A549 (cell line): ENCODE measurements around the gene ASTE1. TPM values are rescaled to one million over a fixed set of nuclear protein-coding genes. Genes with fewer than 3 reads are reported as not detected.

Experiments
- ATAC-seq, 2 experiments: fragments of 200-7000 bp in 1 of 2; fragments of >200 bp in 1 of 2; cut with Nextera tagmentation in 1 of 2; cut with Tn5 transposase in 1 of 2; 3 replicates each; pipeline versions ENCODE4 v1.8.0 to v1.9.1; 2018 to 2020; ENCODE audit warnings: mild to moderate bottlenecking in 1 of 2, moderate library complexity in 1 of 2
- CTCF ChIA-PET: fragments of 300-600 bp; sonication (Branson Sonifier 250); formaldehyde crosslinking; extraction: SDS; loops from one replicate; lab custom pipeline; 2021; ENCODE audit warnings: antibody characterized with exemption, inconsistent platforms; lab: Yijun Ruan, JAX
- POLR2A ChIA-PET: fragments of 350-600 bp; formaldehyde crosslinking; extraction: SDS; loops from one replicate; lab custom pipeline; 2021; ENCODE audit warnings: antibody characterized with exemption, inconsistent platforms; lab: Yijun Ruan, JAX
- DNase-seq, 2 experiments: peaks; one replicate each; pipeline versions ENCODE4 v3.0.0 to v3.0.0-alpha.2; 2011 to 2016; ENCODE audit warnings: low read depth in 1 of 2, low spot score in 1 of 2
- FAIRE-seq: peaks from 2 replicates; lab custom pipeline; 2011; peaks lifted over from hg19 to GRCh38; lab: Jason Lieb, UNC
- H3K27ac ChIP-seq, 2 experiments: fragments of >200 bp; sonication (Bioruptor Twin); formaldehyde crosslinking; 3 replicates each; pipeline ENCODE4 v1.5.1; 2016 to 2017
- H3K4me1 ChIP-seq: fragments of >200 bp; sonication (Bioruptor Twin); formaldehyde crosslinking; 3 replicates; pipeline ENCODE4 v1.6.1; 2016
- H3K4me2 ChIP-seq: fragments of >200 bp; sonication (Bioruptor Twin); formaldehyde crosslinking; 3 replicates; pipeline ENCODE4 v1.6.1; 2016
- H3K4me3 ChIP-seq: fragments of >200 bp; sonication (Bioruptor Twin); formaldehyde crosslinking; 3 replicates; pipeline ENCODE4 v1.5.1; 2016
- H3K9me3 ChIP-seq: fragments of >200 bp; sonication (Bioruptor Twin); formaldehyde crosslinking; 3 replicates; pipeline ENCODE4 v1.6.1; 2016
- BCL3 ChIP-seq: fragments of >200 bp; sonication (Bioruptor Twin); formaldehyde crosslinking; IDR thresholded peaks from 3 replicates; pipeline ENCODE4 v1.6.1; 2016
- BHLHE40 ChIP-seq: IDR thresholded peaks from 2 replicates; pipeline ENCODE4 v1.6.1; 2012; ENCODE audit warnings: low read depth, low read length, inconsistent platforms
- CEBPB ChIP-seq, 2 experiments: fragments of >200 bp in 1 of 2; sonication (Bioruptor Twin) in 1 of 2; formaldehyde crosslinking in 1 of 2; IDR thresholded peaks; 2 replicates each; pipeline ENCODE4 v1.6.1; 2012 to 2016
- CHD2 ChIP-seq: fragments of 150-350 bp; IDR thresholded peaks from 2 replicates; pipeline ENCODE4 v1.6.1; 2014; ENCODE audit warnings: low read length; ENCODE audit not compliant: partially characterized antibody
- CHD4 ChIP-seq: fragments of 200-600 bp; sonication (generic); IDR thresholded peaks from 2 replicates; pipeline ENCODE4 v1.6.1; 2016; ENCODE audit warnings: antibody characterized with exemption, mild to moderate bottlenecking, borderline replicate concordance
- EP300 ChIP-seq, 2 experiments: fragments of >200 bp; sonication (Bioruptor Twin); formaldehyde crosslinking; IDR thresholded peaks; 2 replicates in 1 of 2; 3 replicates in 1 of 2; pipeline ENCODE4 v1.6.1; 2016 to 2017
- ESRRA ChIP-seq: fragments of 150-350 bp; IDR thresholded peaks from 2 replicates; pipeline ENCODE4 v1.6.1; 2014; ENCODE audit warnings: mild to moderate bottlenecking, low read length, borderline replicate concordance
- FOSL2 ChIP-seq, 2 experiments: fragments of 450-650 bp in 1 of 2; fragments of >200 bp in 1 of 2; sonication (Bioruptor Twin) in 1 of 2; formaldehyde crosslinking; IDR thresholded peaks; 2 replicates each; pipeline versions ENCODE4 v1.5.0 to v1.6.1; 2016 to 2020; ENCODE audit warnings: mild to moderate bottlenecking in 1 of 2, moderate library complexity in 1 of 2
- FOXS1 ChIP-seq: fragments of 250-450 bp; sonication (Bioruptor Pico); IDR thresholded peaks from 2 replicates; pipeline ENCODE4 v1.5.0; 2020; ENCODE audit warnings: mild to moderate bottlenecking, moderate library complexity
- GATA3 ChIP-seq: IDR thresholded peaks from 2 replicates; pipeline ENCODE4 v1.6.1; 2012; ENCODE audit warnings: borderline replicate concordance
- HEYL ChIP-seq: fragments of 250-450 bp; sonication (Bioruptor Pico); IDR thresholded peaks from 2 replicates; pipeline ENCODE4 v1.8.0; 2021; ENCODE audit warnings: mild to moderate bottlenecking, moderate library complexity
- HOXA7 ChIP-seq: fragments of 250-450 bp; sonication (Bioruptor Pico); IDR thresholded peaks from 2 replicates; pipeline ENCODE4 v1.5.0; 2020; ENCODE audit warnings: mild to moderate bottlenecking, moderate library complexity
- JUN ChIP-seq, 2 experiments: fragments of >200 bp; sonication (Bioruptor Twin); formaldehyde crosslinking; IDR thresholded peaks; 2 replicates in 1 of 2; 3 replicates in 1 of 2; pipeline ENCODE4 v1.6.1; 2016 to 2017
- JUNB ChIP-seq: fragments of >200 bp; sonication (Bioruptor Twin); formaldehyde crosslinking; IDR thresholded peaks from 2 replicates; pipeline ENCODE4 v1.6.1; 2016
- MAZ ChIP-seq: fragments of 150-350 bp; IDR thresholded peaks from 2 replicates; pipeline ENCODE4 v1.6.1; 2014; ENCODE audit warnings: antibody characterized with exemption, low read depth, low read length, borderline replicate concordance
- NPAS2 ChIP-seq: fragments of 250-450 bp; sonication (Bioruptor Pico); IDR thresholded peaks from 2 replicates; pipeline ENCODE4 v1.8.0; 2022; ENCODE audit warnings: mild to moderate bottlenecking, moderate library complexity, borderline replicate concordance
- NR3C1 ChIP-seq: fragments of >200 bp; sonication (Bioruptor Twin); formaldehyde crosslinking; IDR thresholded peaks from 3 replicates; pipeline ENCODE4 v1.6.1; 2017
- PBX3 ChIP-seq: IDR thresholded peaks from 2 replicates; pipeline ENCODE4 v1.6.1; 2012
- PHF8 ChIP-seq: fragments of 200-600 bp; sonication (generic); IDR thresholded peaks from 2 replicates; pipeline ENCODE4 v1.6.1; 2016; ENCODE audit warnings: low read depth, mild to moderate bottlenecking, antibody characterized with exemption, moderate library complexity, borderline replicate concordance
- RCOR1 ChIP-seq: fragments of 150-350 bp; IDR thresholded peaks from 2 replicates; pipeline ENCODE4 v1.6.1; 2014; ENCODE audit warnings: antibody characterized with exemption, low read length, low read depth
- RFX5 ChIP-seq: fragments of 450-650 bp; IDR thresholded peaks from 2 replicates; pipeline ENCODE4 v1.7.1; 2014; ENCODE audit warnings: antibody characterized with exemption, mild to moderate bottlenecking, moderate library complexity
- RNF2 ChIP-seq: fragments of 200-600 bp; sonication (generic); IDR thresholded peaks from 2 replicates; pipeline ENCODE4 v1.6.1; 2016; ENCODE audit warnings: low read depth, mild to moderate bottlenecking, antibody characterized with exemption, moderate library complexity, borderline replicate concordance
- SMC3 ChIP-seq: fragments of >200 bp; sonication (Bioruptor Twin); formaldehyde crosslinking; IDR thresholded peaks from 3 replicates; pipeline ENCODE4 v1.6.1; 2018; ENCODE audit warnings: inconsistent platforms
- TP53 ChIP-seq: fragments of 250-450 bp; sonication (Bioruptor Pico); IDR thresholded peaks from 2 replicates; pipeline ENCODE4 v1.5.0; 2021; ENCODE audit warnings: mild to moderate bottlenecking, moderate library complexity
- USF2 ChIP-seq: fragments of 450-650 bp; IDR thresholded peaks from 2 replicates; pipeline ENCODE4 v1.6.1; 2014; ENCODE audit warnings: antibody characterized with exemption
- ZC3H11A ChIP-seq: fragments of 450-650 bp; IDR thresholded peaks from 2 replicates; pipeline ENCODE4 v1.6.1; 2014; ENCODE audit warnings: antibody characterized with exemption, mild to moderate bottlenecking
- ZSCAN20 ChIP-seq: fragments of 250-450 bp; sonication (Bioruptor Pico); IDR thresholded peaks from 2 replicates; pipeline ENCODE4 v1.8.0; 2022; ENCODE audit warnings: mild to moderate bottlenecking, moderate library complexity
- WGBS: methylation state at CpG from one replicate; pipeline ENCODE4 v1.1.6; 2017; ENCODE audit errors: missing lambda C conversion rate; 5-methylcytosine and 5-hydroxymethylcytosine counted together
- polyA plus RNA-seq, 4 experiments: library from polyadenylated mRNA; depleted of rRNA in 3 of 4; stranded (reverse); fragments of >200 nt; fragmentation: RNase III in 1 of 4; extraction: RNeasy Plus Mini Kit Qiagen cat#74134 plus additional on column Dnase treatment in 1 of 4; gene quantifications; 2 replicates in 3 of 4; 3 replicates in 1 of 4; pipeline ENCODE4 v1.2.3, GENCODE V29; 2011 to 2017
- TF ChIP-seq, protein P1 (sequence below): IDR thresholded peaks from 2 replicates; pipeline ENCODE4 v1.6.1; 2012
- TF ChIP-seq, protein P2 (sequence below): IDR thresholded peaks from 2 replicates; pipeline ENCODE4 v1.6.1; 2012; ENCODE audit warnings: low read depth, borderline replicate concordance

The ASTE1 gene
- polyA plus RNA-seq, 2 of the 4 experiments (the other 2 are of a cell fraction), result 3.6 to 6.9 TPM

DNA sequence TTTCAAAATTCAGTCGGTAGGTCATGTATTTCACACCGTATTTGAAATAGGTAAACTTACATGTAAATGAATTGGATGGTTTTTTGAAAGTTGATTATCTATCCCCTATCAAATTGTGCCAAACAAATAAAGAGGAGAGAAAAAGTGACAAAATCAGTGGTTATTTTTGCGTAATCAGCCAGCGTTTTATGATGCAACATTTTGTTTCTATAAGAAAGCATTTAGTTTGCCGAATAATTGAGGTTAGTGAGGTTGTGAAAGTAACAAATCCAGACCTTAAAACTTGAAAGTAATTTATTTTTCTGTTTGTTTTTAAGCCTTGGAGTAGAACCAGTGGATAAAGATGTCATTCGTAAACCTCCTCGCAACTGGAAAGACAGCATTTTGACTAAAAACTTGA, 29.3 kb downstream of the ASTE1 start:
- Histone ChIP-seq H3K4me3 (no peak overlapping the region), H3K9me3 (no peaks in the 10 kb centered on the region), H3K4me2 (no peak overlapping the region), H3K4me1 (no peaks in the 10 kb centered on the region), H3K27ac (no peak overlapping the region)
- WGBS, result 90% methylated on average over 7 of the region's 7 CpGs
- no peak for FAIRE-seq
- ChIA-PET CTCF (no interaction called here), POLR2A (no interaction called here)
- ATAC-seq, result no peak
- no peak for DNase-seq
- TF ChIP-seq BHLHE40 (no peak), HEYL (CRISPR knock-in tag) (no peak), SMC3 (no peak), CHD4 (no peak), ZC3H11A (no peak), FOXS1 (CRISPR knock-in tag) (no peak), TP53 (CRISPR knock-in tag) (no peak), ZSCAN20 (CRISPR knock-in tag) (no peak), NR3C1 (no peak), GATA3 (no peak), RNF2 (no peak), RFX5 (no peak), PHF8 (no peak), JUNB (no peak), CEBPB (IDR thresholded peaks at IDR 0.05) (no peak), EP300 (IDR thresholded peaks at IDR 0.05) (no peak), JUN (IDR thresholded peaks at IDR 0.05) (no peak)
- TF ChIP-seq, protein P1, sequence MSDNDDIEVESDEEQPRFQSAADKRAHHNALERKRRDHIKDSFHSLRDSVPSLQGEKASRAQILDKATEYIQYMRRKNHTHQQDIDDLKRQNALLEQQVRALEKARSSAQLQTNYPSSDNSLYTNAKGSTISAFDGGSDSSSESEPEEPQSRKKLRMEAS, result no peak

DNA sequence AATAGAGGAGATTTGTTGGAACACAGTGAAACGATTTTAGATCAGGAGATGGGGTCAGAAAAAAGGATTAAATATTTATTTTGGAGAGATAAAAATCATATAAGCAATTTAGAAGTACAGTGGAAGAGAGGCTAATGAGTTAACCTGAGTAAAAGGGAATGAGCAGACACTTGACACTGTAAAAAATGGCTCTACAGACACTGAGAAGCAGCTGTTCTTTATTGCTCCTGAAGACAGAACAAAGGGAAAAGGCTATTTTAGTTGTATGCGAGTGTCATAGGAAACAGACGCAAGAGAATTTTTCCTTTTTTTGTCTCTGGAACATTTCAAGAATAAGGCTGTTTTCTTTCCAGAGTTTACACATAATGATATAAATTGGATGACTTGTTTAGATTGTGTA, 34.3 kb downstream of the ASTE1 start:
- POLR2A ChIA-PET, result no interaction called here
- Histone ChIP-seq H3K4me3 (no peak overlapping the region), H3K27ac (no peak overlapping the region), H3K4me2 (no peak overlapping the region), H3K4me1 (no peaks in the 10 kb centered on the region), H3K9me3 (no peaks in the 10 kb centered on the region)
- TF ChIP-seq PBX3, result no peak
- TF ChIP-seq HOXA7 (CRISPR knock-in tag), result no peak
- WGBS, result 78% methylated on average over 3 of the region's 3 CpGs
- CTCF ChIA-PET, result interaction anchor here (0.7 kb wide), 1 partner anchor 17 kb away, joined by 4 read pairs; no protein-coding TSS in a partner anchor
- DNase-seq, result no peak
- FAIRE-seq, result no peak
- no peak for ATAC-seq

DNA sequence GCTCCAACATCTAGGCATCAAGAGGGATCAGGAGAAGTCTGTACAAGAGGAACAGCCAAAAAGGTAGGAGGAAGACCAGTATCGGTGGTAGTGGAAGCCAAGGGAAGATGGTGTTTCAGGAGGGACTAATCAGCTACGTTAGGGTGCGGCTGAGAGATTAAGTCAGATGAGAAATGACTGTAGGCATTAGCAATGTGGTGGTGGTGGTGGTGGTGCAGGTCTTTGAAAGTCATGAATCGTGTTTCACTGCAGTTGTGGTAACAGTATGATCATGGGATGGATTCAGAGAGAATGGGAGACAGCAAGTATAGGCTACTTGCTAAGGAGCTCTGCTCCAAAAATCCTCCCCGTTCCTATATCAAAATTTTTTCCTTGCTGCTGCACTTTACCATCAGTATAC, 35.5 kb downstream of the ASTE1 start:
- Histone ChIP-seq H3K4me3 (no peak overlapping the region), H3K27ac (no peak overlapping the region), H3K4me1 (no peaks in the 10 kb centered on the region), H3K9me3 (no peaks in the 10 kb centered on the region), H3K4me2 (no peak overlapping the region)
- ChIA-PET CTCF (no interaction called here), POLR2A (no interaction called here)
- WGBS, result 92% methylated on average over 5 of the region's 5 CpGs
- TF ChIP-seq PBX3 (no peak), ESRRA (no peak), CHD2 (no peak), NPAS2 (CRISPR knock-in tag) (no peak), ZC3H11A (no peak), RCOR1 (no peak), MAZ (no peak), HOXA7 (CRISPR knock-in tag) (no peak), USF2 (no peak), RFX5 (no peak), BCL3 (no peak), FOSL2 (IDR thresholded peaks at IDR 0.05) (no peak), FOSL2 (CRISPR knock-in tag; IDR thresholded peaks at IDR 0.05) (no peak), ZSCAN20 (CRISPR knock-in tag) (no peak)
- TF ChIP-seq, protein P2, sequence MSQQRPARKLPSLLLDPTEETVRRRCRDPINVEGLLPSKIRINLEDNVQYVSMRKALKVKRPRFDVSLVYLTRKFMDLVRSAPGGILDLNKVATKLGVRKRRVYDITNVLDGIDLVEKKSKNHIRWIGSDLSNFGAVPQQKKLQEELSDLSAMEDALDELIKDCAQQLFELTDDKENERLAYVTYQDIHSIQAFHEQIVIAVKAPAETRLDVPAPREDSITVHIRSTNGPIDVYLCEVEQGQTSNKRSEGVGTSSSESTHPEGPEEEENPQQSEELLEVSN, result no peak
- TF ChIP-seq, protein P1, result no peak
- FAIRE-seq, result no peak
- ATAC-seq, result no peak
- no peak for DNase-seq
